Esophagus squamous epithelium (tissue), 5 donors: ENCODE data around the gene TFEB. TPM values are rescaled to one million over a fixed set of nuclear protein-coding genes. Genes with fewer than 3 reads are reported as not detected.

ENCODE experiments used
- DNase-seq: peaks from one replicate; lab custom pipeline; 2025; lab: John Stamatoyannopoulos, UW
- H3K27ac ChIP-seq, 4 donors: fragments of 200-600 bp; sonication (generic); one replicate each; pipeline ENCODE4 v1.5.1; 2016 to 2019; ENCODE audit warnings: mild to moderate bottlenecking in 1 of 4
- H3K27me3 ChIP-seq, 4 donors: fragments of 200-600 bp; sonication (generic); 1 replicate in 3 of 4; 2 replicates in 1 of 4; pipeline versions ENCODE4 v1.5.1 to v1.6.0; 2017 to 2021; ENCODE audit warnings: antibody characterized with exemption in 1 of 4
- H3K36me3 ChIP-seq, 3 donors: fragments of 200-600 bp; sonication (generic); one replicate each; pipeline ENCODE4 v1.5.1; 2016 to 2019
- H3K4me1 ChIP-seq, 3 donors: fragments of 200-600 bp; sonication (generic); one replicate each; pipeline ENCODE4 v1.5.1; 2017 to 2019
- H3K4me3 ChIP-seq, 4 donors: fragments of 200-600 bp; sonication (generic); 1 replicate in 3 of 4; 2 replicates in 1 of 4; pipeline ENCODE4 v1.5.1; 2016 to 2019; ENCODE audit warnings: mild to moderate bottlenecking in 2 of 4, moderate library complexity in 1 of 4
- H3K9me3 ChIP-seq, 3 donors: fragments of 200-600 bp; sonication (generic); one replicate each; pipeline ENCODE4 v1.5.1; 2016 to 2019
- CTCF ChIP-seq, 6 experiments: fragments of 450-650 bp in 4 of 6; fragments of 200-600 bp in 2 of 6; sonication (generic) in 2 of 6; IDR thresholded peaks; one replicate each; pipeline ENCODE4 v1.5.1; 2016 to 2019; ENCODE audit warnings: antibody characterized with exemption in 6 of 6, mild to moderate bottlenecking in 4 of 6, moderate library complexity in 4 of 6
- POLR2A ChIP-seq, 4 donors: fragments of 450-650 bp; IDR thresholded peaks; one replicate each; pipeline ENCODE4 v1.6.1; 2017; ENCODE audit warnings: antibody characterized with exemption in 4 of 4, mild to moderate bottlenecking in 4 of 4, moderate library complexity in 3 of 4
- WGBS, 2 donors: methylation state at CpG; one replicate each; pipeline ENCODE4 v1.1.5; 2018; 5-methylcytosine and 5-hydroxymethylcytosine counted together
- intact Hi-C: fragments of 100-400 bp; cut with DNase I; formaldehyde crosslinking; loops from one replicate; pipeline ENCODE4 v1.15.0; 2022
- total RNA-seq, 4 donors: library from RNA; depleted of rRNA; stranded (reverse); fragments of >200 nt; gene quantifications; one replicate each; pipeline ENCODE4 v1.1.0, GENCODE V29; 2016
- donor health status: DM: yes; HTN: yes; CAD: no.

The TFEB gene
- total RNA-seq, 4 donors from 2014 or later: 7.0 to 17.5 (median 13.4) TPM

DNA sequence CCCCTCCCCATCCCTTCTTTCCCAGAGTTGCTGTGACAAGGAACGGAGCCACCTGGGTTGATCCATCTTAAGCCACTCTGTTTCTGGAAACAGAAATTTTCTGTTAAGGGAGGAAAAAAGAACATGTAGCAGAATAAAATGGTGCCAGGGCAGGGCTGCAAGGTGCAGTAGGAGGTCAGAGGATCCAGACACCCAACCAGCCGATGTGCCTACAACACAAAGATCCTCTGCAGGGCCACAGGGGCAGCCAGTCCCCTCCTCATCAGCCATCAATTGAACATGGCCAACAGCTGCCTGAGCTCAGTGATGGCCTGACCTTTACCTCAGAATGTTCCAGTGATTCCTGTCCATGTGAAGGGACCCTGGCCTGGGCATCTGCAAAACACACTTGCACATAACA lies 85.3 kb downstream of the TFEB start:
- H3K36me3 ChIP-seq: peaks cover 0 to 83% (median 0%) of the 10 kb centered on the region in 3 donors
- TF ChIP-seq CTCF (IDR thresholded peaks at IDR 0.05): no peak
- no peak for TF ChIP-seq POLR2A (IDR thresholded peaks at IDR 0.05)

GRCh38 chr6:41649596-41649995 lies 85.8 kb downstream of the TFEB start:
- Histone ChIP-seq H3K4me3 (no peak overlapping the region), H3K36me3 (peaks cover 0 to 83% (median 0%) of the 10 kb centered on the region in 3 donors), H3K27me3 (peaks cover 0 to 8% (median 0%) of the 10 kb centered on the region in 4 donors), H3K4me1 (peaks cover 0 to 1% (median 0%) of the 10 kb centered on the region in 3 donors), H3K9me3 (no peaks in the 10 kb centered on the region), H3K27ac (no peak overlapping the region)
- 100% methylated on average over 2 of the region's 10 CpGs; no CpG with 5 or more reads in 1 of the 2 donors for WGBS, 2 donors
- no peak for TF ChIP-seq POLR2A (IDR thresholded peaks at IDR 0.05)
- no peak for TF ChIP-seq CTCF (IDR thresholded peaks at IDR 0.05)
- DNase-seq: no peak
- intact Hi-C loops: no loop called here

More for the DNA sequence above, 85.3 kb downstream of the TFEB start:
- H3K4me3 ChIP-seq: no peak overlapping the region
- peaks cover 0 to 13% (median 0%) of the 10 kb centered on the region in 4 donors for H3K27me3 ChIP-seq
- H3K4me1 ChIP-seq: no peaks in the 10 kb centered on the region
- no peaks in the 10 kb centered on the region for H3K9me3 ChIP-seq
- no peak for DNase-seq
- intact Hi-C loops: no loop called here
- 100% methylated on average over 1 of the region's 2 CpGs; no CpG with 5 or more reads in 1 of the 2 donors for WGBS, 2 donors
- H3K27ac ChIP-seq: no peak overlapping the region

DNA sequence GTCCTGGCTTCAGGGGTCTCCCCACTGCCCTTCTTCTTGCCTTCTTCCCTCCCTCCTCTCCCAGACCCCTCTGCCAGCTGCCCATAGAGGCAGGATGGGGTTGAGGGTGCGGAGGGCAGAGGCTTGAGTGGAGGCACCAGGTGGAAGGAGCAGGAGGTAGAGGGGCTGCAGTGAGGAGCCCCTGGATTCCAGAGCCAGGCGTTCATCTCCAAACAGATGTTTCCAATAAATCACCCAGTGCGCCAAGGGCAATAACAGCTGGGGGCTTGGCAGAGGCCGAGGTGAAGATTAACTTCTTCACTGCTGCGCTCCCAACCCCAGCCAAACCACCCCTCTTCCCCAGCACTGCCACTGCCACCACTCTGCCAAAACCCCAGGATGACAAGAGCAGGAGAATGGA lies 86.5 kb downstream of the TFEB start:
- Histone ChIP-seq H3K27me3 (peaks cover 0 to 4% (median 0%) of the 10 kb centered on the region in 4 donors), H3K4me1 (peaks cover 0 to 8% (median 4%) of the 10 kb centered on the region in 3 donors), H3K9me3 (no peaks in the 10 kb centered on the region), H3K4me3 (no peak overlapping the region), H3K27ac (no peak overlapping the region), H3K36me3 (peaks cover 0 to 80% (median 0%) of the 10 kb centered on the region in 3 donors)
- TF ChIP-seq POLR2A (IDR thresholded peaks at IDR 0.05) (no peak), CTCF (IDR thresholded peaks at IDR 0.05) (no peak)
- intact Hi-C loops: no loop called here
- no peak for DNase-seq
- 67 to 83% methylated on average over 3 to 5 of the region's 5 CpGs for WGBS, 2 donors

DNA sequence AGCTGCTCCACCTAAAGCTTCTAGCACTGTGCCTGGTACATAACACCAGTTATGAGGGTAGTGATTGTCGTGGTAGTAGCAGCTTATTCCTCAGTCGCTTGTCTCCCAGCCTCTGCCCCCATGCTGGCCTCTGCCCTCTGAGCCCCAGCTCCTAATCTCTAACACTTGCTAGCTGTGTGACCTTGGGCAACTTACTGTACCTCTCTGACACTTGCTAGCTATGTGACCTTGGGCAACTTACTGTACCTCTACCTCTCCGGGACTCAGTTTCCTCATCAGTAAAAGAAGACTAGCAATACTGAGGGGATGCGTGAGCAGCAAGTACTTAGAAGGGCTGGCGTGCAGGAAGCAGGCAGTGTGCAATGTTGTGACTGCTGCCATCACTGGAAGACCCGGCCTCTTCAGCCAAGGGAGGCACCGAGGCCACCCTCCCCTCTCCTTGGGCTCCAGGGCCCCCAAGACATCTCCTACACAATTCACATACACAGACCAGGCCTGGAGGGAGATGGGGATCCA lies 87.3 kb downstream of the TFEB start:
- H3K27ac ChIP-seq: no peak overlapping the region
- TF ChIP-seq POLR2A (IDR thresholded peaks at IDR 0.05) (no peak), CTCF (IDR thresholded peaks at IDR 0.05) (no peak)
- H3K4me1 ChIP-seq: peaks cover 0 to 14% (median 4%) of the 10 kb centered on the region in 3 donors
- peaks cover 0 to 4% (median 0%) of the 10 kb centered on the region in 4 donors for H3K27me3 ChIP-seq
- no peak for DNase-seq
- H3K36me3 ChIP-seq: peaks cover 0 to 72% (median 0%) of the 10 kb centered on the region in 3 donors
- WGBS, 2 donors: 82 to 83% methylated on average over 5 to 6 of the region's 7 CpGs
- no peaks in the 10 kb centered on the region for H3K9me3 ChIP-seq
- intact Hi-C loops: no loop called here
- H3K4me3 ChIP-seq: no peak overlapping the region

GRCh38 chr6:41647061-41647511 lies 88.3 kb downstream of the TFEB start:
- Histone ChIP-seq H3K27ac (no peak overlapping the region), H3K4me3 (no peak overlapping the region), H3K27me3 (peaks cover 0 to 4% (median 0%) of the 10 kb centered on the region in 4 donors), H3K4me1 (peaks cover 0 to 24% (median 4%) of the 10 kb centered on the region in 3 donors), H3K36me3 (peaks cover 0 to 62% (median 0%) of the 10 kb centered on the region in 3 donors), H3K9me3 (no peaks in the 10 kb centered on the region)
- WGBS, 2 donors: 70 to 73% methylated on average over 2 to 3 of the region's 9 CpGs
- intact Hi-C loops: no loop called here
- TF ChIP-seq POLR2A (IDR thresholded peaks at IDR 0.05) (no peak), CTCF (IDR thresholded peaks at IDR 0.05) (no peak)
- DNase-seq: no peak
